ACHN (cell line): Measurements from ENCODE around the gene PNPLA3.
"Not testable (repeated sequence)": the region's sequence is repeated elsewhere in the genome, so short reads cannot be mapped to it uniquely, and the experiment has no call there.

Experiments used
- DNase-seq: peaks from one replicate; pipeline ENCODE4 v3.0.0-alpha.2; 2015
- in situ Hi-C: cut with HindIII; loops from 2 replicates; pipeline ENCODE4 v1.10.0; 2017; ENCODE audit warnings: low sequenced_read_pairs, low pct_ligation_motif_present, low pct_unique_long_range_greater_than_20kb

The PNPLA3 gene

DNA sequence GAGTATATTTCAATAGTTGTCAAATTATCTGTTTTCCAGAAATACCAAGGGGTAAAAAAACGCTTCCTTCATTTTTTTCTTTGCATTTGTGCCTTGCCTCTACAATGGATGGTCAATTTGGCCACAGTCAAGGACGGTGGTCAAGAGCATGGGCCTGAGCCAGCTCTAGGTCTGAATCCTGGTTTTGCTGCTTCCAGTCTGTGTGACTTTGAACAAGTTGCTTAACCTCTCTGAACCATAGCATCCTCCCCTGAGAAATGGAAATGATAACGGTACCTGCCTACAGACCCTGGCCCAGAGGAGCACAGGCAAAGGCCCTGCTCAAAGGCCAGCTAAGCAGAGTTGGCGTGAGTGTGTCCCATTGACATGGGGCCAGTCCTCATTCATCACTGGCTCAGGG, 34.9 kb upstream of the PNPLA3 start:
- in situ Hi-C loops = no loop called here
- no peak for DNase-seq

DNA sequence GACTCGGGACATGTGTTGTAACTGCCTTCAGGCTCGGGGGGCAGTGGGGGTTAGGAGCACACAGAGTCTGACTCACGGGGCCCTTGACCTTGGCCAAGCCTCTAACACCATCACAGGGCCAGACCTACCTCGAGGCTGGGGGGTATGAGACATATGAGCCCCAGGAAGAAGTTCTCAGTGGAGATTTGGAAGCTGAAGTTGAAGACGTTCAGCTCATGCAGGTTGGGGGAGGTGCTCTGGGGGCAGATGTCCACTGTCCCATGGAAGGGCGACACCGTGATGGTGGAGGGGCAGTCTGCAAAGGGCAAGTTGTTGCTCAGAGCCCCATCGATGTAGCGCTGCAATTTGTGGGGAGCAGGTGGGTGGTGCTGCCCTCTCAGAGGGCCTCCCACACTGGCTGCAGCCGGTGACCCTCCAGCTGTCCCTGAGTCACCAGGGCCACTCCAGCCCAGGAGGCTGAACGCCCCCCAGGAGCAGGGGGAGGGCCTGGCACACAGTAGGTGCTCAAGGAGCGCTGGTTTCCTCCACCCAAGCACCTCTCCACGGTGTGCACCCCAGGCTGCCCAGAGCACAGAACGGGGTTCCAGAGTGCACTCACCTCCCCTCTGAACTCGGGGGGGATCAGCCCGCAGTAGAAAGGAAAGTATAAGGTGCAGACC, 34.3 kb upstream of the PNPLA3 start:
- DNase-seq = no peak
- in situ Hi-C loops = no loop called here

DNA sequence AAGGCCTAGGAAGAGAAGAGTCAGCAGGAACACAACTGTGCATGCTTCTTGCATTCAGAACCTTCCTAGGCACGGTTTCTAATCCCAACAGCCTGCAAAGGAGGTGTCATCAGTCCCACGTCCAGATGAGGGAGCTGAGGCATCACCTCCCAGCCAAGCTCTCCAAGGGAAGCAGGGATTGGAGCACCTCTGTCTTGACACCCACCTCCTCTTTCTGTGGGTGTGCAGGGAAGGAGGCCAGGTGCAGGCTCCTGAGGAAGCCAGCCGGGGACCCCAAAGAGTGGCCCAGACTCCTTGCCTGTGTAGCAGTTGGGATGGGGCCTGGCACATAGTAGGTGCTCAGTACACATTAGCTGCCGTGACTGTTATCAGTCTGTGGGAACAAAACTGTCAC, 33.7 kb upstream of the PNPLA3 start:
- DNase-seq = peak; percentile 26
- in situ Hi-C loops = no loop called here

DNA sequence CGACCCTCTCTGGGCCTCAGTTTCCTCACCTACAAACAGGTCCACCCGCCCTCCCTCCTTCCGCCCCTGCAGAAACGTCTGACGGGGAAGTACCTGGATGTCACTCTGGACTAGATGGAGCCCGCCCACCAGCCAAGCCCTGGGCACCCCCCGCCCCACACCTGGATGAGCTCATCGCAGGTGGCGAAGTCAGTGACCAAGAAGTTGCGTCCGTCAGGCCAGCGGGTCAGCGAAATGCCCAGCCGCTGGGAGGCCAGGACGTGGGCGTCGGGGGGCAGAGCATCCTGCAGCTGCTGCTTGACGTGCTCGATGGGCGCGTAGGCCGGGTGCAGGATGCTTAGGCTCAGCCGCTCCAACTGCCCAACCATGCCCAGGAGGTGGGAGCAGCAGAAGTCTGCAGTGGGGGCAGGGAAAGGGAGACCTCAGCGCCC, 32.7 kb upstream of the PNPLA3 start:
- in situ Hi-C loops = no loop called here
- DNase-seq = no peak

DNA sequence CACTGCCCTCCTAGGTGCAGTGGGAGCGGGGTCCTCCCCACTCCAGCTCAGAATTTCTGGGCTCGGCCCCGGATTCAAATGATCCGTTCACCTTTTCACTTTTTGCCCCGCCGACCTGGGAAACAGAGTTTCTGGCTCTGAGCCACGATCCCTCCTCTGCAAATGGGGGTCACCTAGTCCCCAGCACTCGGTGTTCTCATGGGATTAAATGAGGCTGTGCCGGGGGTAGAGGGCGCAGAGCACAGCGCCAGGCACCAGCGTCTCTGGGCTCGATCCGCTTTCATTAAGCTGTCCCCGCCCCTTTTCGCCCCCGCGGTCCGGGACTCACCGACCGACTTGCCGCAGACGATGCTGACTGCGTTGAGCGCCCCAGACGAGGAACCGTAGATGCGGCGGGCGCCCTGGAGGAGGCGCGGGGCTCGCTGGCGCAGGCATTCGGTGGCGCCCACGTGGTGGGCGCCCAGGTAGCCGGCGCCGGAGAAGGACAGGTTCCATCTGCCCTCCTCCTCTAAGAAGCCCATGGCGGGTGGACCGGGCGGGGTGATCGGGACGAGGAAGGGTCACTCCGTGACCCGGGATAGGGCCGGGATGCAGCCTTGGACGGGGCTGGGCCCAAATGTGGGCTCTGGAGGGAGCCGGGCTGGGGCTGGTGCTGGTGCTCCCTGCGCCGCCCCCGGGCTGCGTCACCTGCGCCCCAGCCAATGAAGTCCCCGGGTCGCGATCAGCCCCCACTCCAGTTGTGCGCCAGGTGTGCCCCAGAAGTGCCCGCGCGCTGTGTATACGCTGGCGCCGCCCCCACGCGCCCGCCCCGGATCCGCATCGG, 32.0 kb upstream of the PNPLA3 start, which contains the start of gene PNPLA5:
TSS of gene PNPLA5 (minus strand) at position 654 of the 823 bp plus-strand sequence. CDS start at position 521, 133 bp downstream.
- in situ Hi-C loops = no loop called here
- DNase-seq = no peak

DNA sequence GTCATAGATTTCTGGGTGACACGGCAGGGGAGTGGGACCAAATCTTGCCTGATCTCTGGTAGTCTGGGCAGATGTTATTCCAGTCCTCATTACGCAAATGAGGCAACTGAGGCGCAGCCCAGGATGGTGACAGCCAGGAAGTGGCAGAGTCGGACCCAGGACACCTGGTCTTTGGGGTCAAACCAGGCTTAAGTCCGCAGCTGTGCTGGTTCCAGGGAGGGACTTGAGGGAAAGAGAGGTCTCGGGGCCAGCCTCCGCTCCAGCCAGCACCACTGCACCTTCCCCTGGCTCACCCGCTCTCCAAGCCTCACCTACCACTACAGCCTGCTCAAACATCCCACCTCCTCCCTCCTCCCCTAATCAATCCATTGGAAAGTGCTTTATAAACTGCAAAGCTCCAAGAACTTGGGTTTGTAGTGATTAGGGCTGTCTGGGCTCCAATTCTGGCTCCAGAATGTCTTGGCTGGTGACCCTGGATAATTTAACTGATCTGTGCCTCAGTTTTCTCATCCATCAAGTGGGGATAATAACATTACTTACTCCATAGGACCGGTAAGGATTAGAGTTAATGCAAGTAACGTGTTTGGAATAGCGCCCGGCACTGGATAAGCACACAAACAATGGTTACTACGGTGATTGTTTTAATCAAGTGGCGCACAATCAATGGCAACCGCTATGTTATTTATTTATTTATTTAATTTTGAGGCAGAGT, 31.3 kb upstream of the PNPLA3 start:
- in situ Hi-C loops = no loop called here
- DNase-seq = no peak

DNA sequence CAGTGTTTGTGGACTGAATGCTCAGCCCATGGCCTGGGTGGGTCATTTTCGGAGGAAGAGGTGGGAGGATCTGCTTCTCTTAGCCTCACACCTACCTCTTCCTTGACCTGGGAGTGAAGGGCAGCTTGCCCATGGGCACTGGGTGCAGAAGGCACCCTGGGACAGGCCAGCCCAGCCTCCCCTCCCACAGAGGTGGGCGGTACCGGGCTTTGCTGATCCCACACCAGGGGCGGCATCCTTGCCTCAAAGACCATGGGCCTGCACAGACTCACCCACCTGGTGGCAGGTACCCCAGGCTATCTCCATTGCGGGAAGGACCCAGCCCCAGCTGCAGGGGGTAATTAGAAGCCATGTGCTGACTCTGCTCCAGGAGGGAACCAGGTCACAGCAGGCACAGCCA, 30.3 kb upstream of the PNPLA3 start:
- DNase-seq = no peak
- in situ Hi-C loops = no loop called here

DNA sequence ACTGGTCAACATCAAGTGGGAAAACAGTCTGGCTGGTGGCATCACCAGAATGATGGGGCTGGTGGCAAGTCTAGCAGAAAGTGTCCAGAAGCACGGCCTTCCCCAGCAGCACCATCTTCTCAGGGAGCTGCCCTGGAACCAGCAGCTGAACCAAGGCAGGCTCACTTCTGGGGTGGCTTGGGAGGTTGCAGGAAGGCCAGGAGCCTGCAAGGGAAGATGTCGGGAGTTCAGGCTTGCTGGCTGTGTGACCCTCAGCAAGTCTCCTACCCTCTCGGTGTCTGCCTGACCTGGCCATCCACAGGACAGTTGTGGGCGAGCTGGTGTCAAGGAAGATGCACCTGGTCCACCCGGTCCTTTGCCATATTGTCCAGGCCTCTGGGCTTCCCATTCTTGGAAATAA, 29.5 kb upstream of the PNPLA3 start:
- DNase-seq = no peak
- in situ Hi-C loops = no loop called here

DNA sequence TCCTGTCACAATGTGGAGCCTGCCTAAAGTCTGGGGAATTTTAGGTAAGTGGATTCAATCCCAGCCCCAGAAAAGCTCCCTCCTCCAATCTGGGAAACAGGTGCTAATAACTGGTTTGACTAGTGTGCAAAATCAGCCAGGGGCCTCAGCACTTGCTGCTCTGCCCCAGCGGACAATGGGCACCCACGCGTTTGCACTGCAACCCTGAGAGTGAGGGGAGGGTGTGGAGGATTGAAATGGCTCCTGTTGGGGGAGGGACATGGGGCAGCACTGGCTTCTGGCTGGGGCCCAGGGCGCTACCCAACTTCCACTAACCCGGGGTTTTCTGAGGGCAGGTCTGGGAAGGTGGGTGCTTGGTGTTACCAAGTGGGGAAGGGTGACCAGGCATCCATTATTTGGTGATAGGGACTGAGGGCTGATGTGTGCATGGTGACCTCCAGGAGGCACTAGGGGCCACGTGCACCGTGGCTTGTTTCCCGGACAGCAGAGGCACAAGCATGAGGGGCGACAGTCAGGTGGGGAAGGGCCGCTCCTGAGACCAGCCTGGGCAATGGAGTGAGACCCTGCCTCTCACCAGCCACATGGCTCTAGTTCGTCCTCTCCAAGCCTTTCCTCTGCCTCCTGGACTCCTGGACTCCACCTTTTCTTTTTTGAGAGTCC, 27.5 kb upstream of the PNPLA3 start:
- in situ Hi-C loops = no loop called here
- DNase-seq = no peak

DNA sequence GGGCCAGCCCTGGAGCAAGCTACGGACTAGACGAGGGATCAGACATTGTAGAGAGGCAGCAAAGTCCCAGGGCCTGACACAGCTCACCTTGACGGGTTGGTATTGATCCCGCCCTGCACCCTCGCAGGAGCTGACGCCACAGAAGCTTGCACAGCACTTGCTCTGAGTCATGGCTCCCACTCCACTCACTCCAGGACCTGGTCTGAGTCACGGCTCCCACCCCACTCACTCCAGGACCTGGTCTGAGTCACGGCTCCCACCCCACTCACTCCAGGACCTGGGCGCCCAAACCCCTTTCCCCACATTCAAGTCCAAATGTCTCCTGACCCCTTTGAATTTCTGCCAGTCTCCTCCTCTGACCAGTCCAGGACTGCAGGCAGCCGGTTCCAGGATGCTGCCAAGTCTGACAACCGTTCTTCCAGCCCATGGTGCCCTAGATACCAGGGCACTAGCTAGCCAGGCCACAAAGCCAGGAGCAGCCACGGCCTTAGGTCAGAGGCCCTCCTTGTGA, 25.8 kb upstream of the PNPLA3 start:
- in situ Hi-C loops = no loop called here
- peak; percentile 8 for DNase-seq

DNA sequence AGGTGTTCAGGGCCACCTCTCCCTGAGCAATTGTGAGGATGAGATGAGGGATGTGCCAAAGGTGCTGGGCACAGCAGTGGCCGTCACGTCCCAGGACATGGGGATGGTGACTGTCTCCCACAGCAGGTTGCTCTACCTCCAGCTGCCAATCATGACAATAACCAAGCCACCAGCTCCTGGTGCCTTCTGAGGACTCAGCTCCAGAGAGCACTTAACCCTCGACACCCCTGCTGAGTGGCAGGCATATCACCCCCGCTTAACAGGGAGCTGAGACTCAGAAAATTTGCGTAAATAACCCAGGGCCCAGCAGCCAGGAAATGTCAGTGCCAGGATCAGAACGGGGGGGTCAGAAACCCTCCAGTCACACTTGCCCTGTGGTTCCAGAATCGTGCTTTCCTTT, 23.4 kb upstream of the PNPLA3 start:
- in situ Hi-C loops = no loop called here
- DNase-seq = no peak

DNA sequence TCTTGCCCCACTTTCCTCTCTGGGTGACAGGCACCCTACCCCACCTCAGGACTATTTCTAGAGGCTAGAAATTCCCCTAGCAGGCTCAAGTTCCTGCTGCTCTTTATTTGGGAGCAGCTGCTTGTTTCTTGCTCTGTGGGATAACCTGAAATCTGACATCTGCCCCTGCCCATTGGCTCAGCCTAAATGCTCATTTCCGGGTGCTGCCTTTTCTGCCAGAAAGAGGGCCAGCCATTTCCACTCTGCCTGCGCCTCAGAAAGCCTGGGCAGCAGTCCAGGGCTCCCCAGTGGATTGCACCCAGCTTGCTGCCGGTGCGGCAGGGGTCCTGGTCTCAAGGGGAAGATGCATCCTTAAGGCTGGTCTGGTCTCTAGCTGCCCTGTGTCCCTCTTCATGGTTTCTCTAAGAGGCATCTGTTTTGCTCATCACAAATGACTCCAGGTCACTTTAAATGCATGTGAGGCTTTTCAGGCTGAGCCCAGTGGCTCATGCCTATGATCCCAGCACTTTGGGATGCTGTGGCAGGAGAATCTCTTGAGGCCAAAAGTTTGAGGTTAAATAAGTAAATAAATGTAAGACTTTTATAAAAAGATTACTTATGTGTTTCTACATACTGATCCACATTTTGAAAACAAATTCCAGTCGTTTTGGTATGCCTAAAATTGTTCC, 21.5 kb upstream of the PNPLA3 start:
- in situ Hi-C loops = no loop called here
- no peak for DNase-seq

DNA sequence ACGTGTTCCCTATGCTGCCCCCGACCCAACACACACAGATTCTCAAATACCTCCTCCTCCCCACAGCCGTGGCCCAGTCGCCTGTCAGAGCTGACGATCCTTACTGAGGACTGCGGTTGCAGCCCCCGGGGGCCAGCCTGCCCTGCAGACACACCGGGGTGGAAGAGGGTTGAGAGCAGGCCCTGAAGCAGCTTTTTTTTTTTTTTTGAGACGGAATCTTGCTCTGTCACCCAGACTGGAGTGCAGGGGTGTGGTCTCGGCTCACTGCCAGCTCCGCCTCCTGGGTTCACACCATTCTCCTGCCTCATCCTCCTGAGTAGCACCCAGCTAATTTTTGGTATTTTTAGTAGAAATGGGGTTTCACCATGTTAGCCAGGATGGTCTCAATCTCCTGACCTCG, 20.6 kb upstream of the PNPLA3 start:
- DNase-seq, in situ Hi-C loops: not testable (repeated sequence)

DNA sequence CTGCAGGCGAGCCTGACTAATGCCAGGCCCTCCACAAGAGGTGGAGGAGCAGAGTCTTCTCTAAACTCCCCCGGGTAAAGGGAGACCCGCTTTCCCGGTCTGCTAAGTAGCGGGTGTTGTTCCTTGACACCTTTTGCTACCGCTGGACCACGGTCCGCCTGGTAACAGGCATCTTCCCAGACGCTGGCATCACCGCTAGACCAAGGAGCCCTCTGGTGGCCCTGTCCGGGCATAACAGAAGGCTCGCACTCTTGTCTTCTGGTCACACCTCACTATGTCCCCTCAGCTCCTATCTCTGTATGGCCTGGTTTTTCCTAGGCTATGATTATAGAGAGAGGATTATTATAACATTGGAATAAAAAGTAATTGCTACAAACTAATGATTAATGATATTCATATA, 19.2 kb upstream of the PNPLA3 start:
- in situ Hi-C loops, DNase-seq: not testable (repeated sequence)

DNA sequence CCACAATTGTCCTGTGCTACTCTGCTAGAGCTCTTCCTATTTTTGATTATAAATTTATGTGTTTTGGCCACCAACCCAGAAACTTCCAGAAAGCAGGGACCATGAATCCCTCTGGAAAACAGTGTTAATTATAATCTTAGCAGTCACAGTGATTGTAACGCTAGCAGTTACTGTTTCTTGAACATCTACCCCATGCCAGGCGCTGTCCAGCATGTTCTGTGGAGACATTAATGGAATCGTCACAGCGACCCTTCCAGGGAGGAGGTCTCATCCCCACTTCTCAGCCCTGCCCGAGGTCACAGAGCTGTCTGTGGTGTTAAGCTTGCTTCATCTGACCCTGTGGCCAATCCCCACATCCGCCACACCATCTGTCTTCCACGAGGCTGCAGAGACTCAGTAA, 17.9 kb upstream of the PNPLA3 start:
- no peak for DNase-seq
- in situ Hi-C loops = no loop called here

DNA sequence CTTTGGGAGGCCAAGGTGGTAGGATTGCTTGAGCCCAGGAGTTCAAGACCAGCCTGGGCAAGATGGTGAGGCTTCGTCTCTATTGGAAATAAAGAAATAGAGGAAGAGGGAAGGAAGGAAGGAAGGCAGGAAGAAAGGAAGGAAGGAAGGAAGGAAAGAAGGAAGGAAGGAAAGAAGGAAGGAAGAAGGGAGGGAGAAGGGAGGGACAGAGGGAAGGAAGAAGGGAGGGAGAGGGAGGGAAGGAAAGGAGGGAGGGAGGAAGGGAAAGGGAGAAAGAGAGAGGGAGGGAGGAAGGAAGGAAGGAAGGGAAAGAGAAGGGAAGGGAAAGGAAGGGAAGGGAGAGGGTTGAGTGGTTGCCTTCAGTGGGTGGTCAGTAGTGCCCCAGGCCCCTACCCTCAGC, 13.9 kb upstream of the PNPLA3 start:
- DNase-seq = no peak

DNA sequence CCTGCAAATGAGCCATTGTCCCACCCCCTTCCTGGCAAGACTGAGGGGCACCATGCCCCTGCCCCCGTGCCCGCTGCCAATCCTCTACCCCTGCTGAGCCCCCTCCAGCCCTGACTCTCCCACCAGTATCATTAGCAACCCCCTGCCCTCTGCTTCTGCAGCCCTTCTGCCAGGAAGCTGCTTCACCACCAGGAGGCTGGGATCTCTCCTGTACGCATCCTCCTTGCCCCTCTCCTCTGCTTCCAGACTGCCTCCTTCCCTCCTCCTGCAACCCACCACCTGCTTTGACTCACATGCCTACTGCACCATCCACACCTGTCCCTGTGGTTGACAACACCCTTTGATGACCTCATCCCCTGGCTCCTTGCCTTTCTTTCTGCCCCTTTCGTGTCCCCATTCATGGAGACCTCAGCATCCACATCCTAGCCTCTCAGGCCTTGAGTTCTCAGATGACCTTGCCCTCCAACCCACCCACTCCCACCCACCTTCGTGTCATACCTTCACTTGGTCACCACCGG, 13.4 kb upstream of the PNPLA3 start:
- in situ Hi-C loops = no loop called here

More for the DNA sequence above, 13.9 kb upstream of the PNPLA3 start:
- in situ Hi-C loops = no loop called here

DNA sequence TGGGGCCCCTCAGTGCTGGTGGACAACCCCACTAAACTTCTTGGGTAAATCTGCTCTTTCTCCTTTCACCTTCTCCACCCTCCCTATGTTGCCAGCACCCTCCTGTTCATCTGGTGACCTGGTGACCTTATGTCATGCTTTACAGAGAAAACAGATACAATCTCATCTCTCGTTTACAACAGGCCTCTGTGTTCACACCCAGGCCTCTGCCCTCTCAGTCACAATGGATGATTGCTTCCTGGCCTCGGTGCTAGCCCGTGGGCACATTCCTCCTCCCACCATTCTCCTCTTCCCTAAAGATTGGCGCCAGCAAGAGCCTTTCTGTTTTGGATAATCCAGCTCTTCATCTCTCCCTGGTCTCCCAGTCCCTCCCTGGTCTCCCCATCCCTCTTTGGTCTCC, 12.3 kb upstream of the PNPLA3 start:
- in situ Hi-C loops = no loop called here
- DNase-seq = no peak

More for the DNA sequence above, 13.4 kb upstream of the PNPLA3 start:
- no peak for DNase-seq
